Measurements from ENCODE around the gene FARS2. TPM values are rescaled to one million over a fixed set of nuclear protein-coding genes. Genes with fewer than 3 reads are reported as not detected.

Gene FARS2
- polyA plus RNA-seq, 1 donor (not counting 4 experiments of a cell fraction or from before 2014, with no cell fraction given), result 21.3 TPM

DNA sequence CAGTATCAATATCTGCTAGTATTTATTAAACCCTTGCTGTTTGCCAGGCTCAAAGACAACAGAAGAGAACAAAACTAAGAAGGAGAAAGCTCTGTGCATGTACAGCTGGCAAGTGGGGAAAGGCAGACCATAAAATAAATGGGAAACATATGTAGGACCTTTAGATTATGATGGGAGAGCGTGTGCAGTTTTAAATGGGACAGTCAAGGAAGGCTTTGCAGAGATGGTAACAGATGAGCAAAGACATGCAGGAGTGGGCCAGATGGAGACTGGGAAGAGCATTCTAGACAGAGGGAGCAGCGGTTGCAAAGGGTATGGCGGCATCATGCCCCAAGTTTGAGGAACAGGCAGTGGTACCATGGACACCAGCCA is 485.4 kb downstream of the FARS2 start:
- Histone ChIP-seq H3K4me2 (ENCODE audit: control insufficient read depth, extremely low read depth, insufficient read depth, low read depth, low read length) (no peak overlapping the region), H2AFZ (ENCODE audit: control insufficient read depth, low read length) (no peak overlapping the region), H3K9me3 (ENCODE audit: control insufficient read depth, low read depth, low read length) (no peaks in the 10 kb centered on the region), H3K79me2 (ENCODE audit: control insufficient read depth, insufficient read depth, low read length) (no peaks in the 10 kb centered on the region), H3K27ac (ENCODE audit: control insufficient read depth, insufficient read depth, low read length) (no peak overlapping the region), H3K27me3 (ENCODE audit: control insufficient read depth, extremely low read depth, insufficient read depth, low read length) (no peaks in the 10 kb centered on the region), H3K36me3 (ENCODE audit: control insufficient read depth in 2 of 2, extremely low read depth in 1 of 2, insufficient read depth in 2 of 2, low read length in 2 of 2) (no peaks in the 10 kb centered on the region), H3K4me1 (ENCODE audit: control insufficient read depth, extremely low read depth, insufficient read depth, low read length) (no peaks in the 10 kb centered on the region), H3K9me1 (ENCODE audit: control insufficient read depth, extremely low read depth, insufficient read depth, low read length) (no peaks in the 10 kb centered on the region), H4K20me1 (ENCODE audit: control insufficient read depth, extremely low read depth, insufficient read depth, low read length) (no peaks in the 10 kb centered on the region), H3K9ac (ENCODE audit: control insufficient read depth, extremely low read depth, insufficient read depth, low read length) (no peak overlapping the region), H3K4me3 (ENCODE audit: control insufficient read depth in 2 of 3, extremely low read depth in 1 of 3, insufficient read depth in 2 of 3, low read depth in 1 of 3, low read length in 3 of 3) (no peak overlapping the region)
- dilution Hi-C loops (cut with MboI; ENCODE audit: extremely low pct_ligation_motif_present, low sequenced_read_pairs), result no loop called here
- DNase-seq (ENCODE audit: low read depth, low spot score) (no peak), FAIRE-seq (no peak)
- no peak for TF ChIP-seq EZH2 (IDR thresholded peaks at IDR 0.05; ENCODE audit: low read length)
- TF ChIP-seq, protein P1, sequence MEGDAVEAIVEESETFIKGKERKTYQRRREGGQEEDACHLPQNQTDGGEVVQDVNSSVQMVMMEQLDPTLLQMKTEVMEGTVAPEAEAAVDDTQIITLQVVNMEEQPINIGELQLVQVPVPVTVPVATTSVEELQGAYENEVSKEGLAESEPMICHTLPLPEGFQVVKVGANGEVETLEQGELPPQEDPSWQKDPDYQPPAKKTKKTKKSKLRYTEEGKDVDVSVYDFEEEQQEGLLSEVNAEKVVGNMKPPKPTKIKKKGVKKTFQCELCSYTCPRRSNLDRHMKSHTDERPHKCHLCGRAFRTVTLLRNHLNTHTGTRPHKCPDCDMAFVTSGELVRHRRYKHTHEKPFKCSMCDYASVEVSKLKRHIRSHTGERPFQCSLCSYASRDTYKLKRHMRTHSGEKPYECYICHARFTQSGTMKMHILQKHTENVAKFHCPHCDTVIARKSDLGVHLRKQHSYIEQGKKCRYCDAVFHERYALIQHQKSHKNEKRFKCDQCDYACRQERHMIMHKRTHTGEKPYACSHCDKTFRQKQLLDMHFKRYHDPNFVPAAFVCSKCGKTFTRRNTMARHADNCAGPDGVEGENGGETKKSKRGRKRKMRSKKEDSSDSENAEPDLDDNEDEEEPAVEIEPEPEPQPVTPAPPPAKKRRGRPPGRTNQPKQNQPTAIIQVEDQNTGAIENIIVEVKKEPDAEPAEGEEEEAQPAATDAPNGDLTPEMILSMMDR (optimal IDR thresholded peaks at IDR 0.05 in 1 of 3, IDR thresholded peaks at IDR 0.05 in 1 of 3, conservative IDR thresholded peaks at IDR 0.05 in 1 of 3; ENCODE audit: extremely low read depth in 1 of 3, insufficient read depth in 2 of 3, low read length in 3 of 3), result no peak

DNA sequence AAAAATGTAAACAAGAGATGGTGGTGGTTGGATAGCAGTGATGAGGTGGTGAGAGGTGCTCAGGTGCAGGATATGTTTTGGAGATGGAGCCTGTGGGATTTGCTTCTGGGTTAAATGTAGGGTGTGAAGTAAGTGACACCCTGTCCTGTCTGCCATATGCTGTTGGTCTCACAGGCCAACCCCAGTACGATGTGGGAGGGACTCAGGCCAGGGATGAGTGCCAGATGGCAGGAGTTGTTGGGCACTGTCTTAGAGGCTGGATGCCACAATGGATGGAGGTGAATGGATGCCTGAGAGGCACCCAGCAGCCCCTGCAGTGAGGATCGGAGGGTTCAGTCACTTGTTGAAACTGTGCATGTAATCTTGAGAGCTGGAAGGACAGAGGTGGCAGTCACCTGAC is 486.1 kb downstream of the FARS2 start:
- Histone ChIP-seq H3K9ac (ENCODE audit: control insufficient read depth, extremely low read depth, insufficient read depth, low read length) (no peak overlapping the region), H3K27ac (ENCODE audit: control insufficient read depth, insufficient read depth, low read length) (no peak overlapping the region), H3K36me3 (ENCODE audit: control insufficient read depth in 2 of 2, extremely low read depth in 1 of 2, insufficient read depth in 2 of 2, low read length in 2 of 2) (no peaks in the 10 kb centered on the region), H3K4me1 (ENCODE audit: control insufficient read depth, extremely low read depth, insufficient read depth, low read length) (no peaks in the 10 kb centered on the region), H2AFZ (ENCODE audit: control insufficient read depth, low read length) (no peak overlapping the region), H3K27me3 (ENCODE audit: control insufficient read depth, extremely low read depth, insufficient read depth, low read length) (no peaks in the 10 kb centered on the region), H3K4me2 (ENCODE audit: control insufficient read depth, extremely low read depth, insufficient read depth, low read depth, low read length) (no peak overlapping the region), H3K79me2 (ENCODE audit: control insufficient read depth, insufficient read depth, low read length) (no peaks in the 10 kb centered on the region), H3K9me3 (ENCODE audit: control insufficient read depth, low read depth, low read length) (no peaks in the 10 kb centered on the region), H3K9me1 (ENCODE audit: control insufficient read depth, extremely low read depth, insufficient read depth, low read length) (no peaks in the 10 kb centered on the region), H3K4me3 (ENCODE audit: control insufficient read depth in 2 of 3, extremely low read depth in 1 of 3, insufficient read depth in 2 of 3, low read depth in 1 of 3, low read length in 3 of 3) (no peak overlapping the region), H4K20me1 (ENCODE audit: control insufficient read depth, extremely low read depth, insufficient read depth, low read length) (no peaks in the 10 kb centered on the region)
- DNase-seq (ENCODE audit: low read depth, low spot score) (no peak), FAIRE-seq (no peak)
- dilution Hi-C loops (cut with MboI; ENCODE audit: extremely low pct_ligation_motif_present, low sequenced_read_pairs), result no loop called here
- TF ChIP-seq, protein P1 (optimal IDR thresholded peaks at IDR 0.05 in 1 of 3, IDR thresholded peaks at IDR 0.05 in 1 of 3, conservative IDR thresholded peaks at IDR 0.05 in 1 of 3; ENCODE audit: extremely low read depth in 1 of 3, insufficient read depth in 2 of 3, low read length in 3 of 3), result no peak
- no peak for TF ChIP-seq EZH2 (IDR thresholded peaks at IDR 0.05; ENCODE audit: low read length)
